Activated naive CD8-positive, alpha-beta T cell treated with anti-CD3 and anti-CD28 coated beads for 36 hours (primary cell): ENCODE results near the gene IBA57. TPM values are rescaled to one million over a fixed set of nuclear protein-coding genes. Genes with fewer than 3 reads are reported as not detected.

Experiments used
- DNase-seq: peaks from one replicate; pipeline ENCODE4 v3.0.0; 2021
- H3K27ac Mint-ChIP-seq: one replicate; pipeline ENCODE4 v1.8.0; 2022; ENCODE audit warnings: mild to moderate bottlenecking, moderate library complexity, mixed read lengths
- H3K27me3 Mint-ChIP-seq: one replicate; pipeline ENCODE4 v1.8.0; 2022; ENCODE audit warnings: mild to moderate bottlenecking, mixed read lengths
- H3K36me3 Mint-ChIP-seq: one replicate; pipeline ENCODE4 v1.8.0; 2021; ENCODE audit warnings: mild to moderate bottlenecking, mixed read lengths
- H3K4me1 Mint-ChIP-seq: one replicate; pipeline ENCODE4 v1.8.0; 2021; ENCODE audit warnings: mixed read lengths
- H3K4me3 Mint-ChIP-seq: one replicate; pipeline ENCODE4 v1.8.0; 2022; ENCODE audit warnings: mild to moderate bottlenecking, moderate library complexity, mixed read lengths
- H3K9me3 Mint-ChIP-seq: one replicate; pipeline ENCODE4 v1.8.0; 2022; ENCODE audit warnings: mixed read lengths
- total RNA-seq, 2 experiments: library from RNA; stranded (reverse); gene quantifications; one replicate each; pipeline ENCODE4 v1.2.3, GENCODE V29; 2021

IBA57 gene
- total RNA-seq, 2 experiments from 2014 or later, result 18.1 to 19.3 TPM

DNA sequence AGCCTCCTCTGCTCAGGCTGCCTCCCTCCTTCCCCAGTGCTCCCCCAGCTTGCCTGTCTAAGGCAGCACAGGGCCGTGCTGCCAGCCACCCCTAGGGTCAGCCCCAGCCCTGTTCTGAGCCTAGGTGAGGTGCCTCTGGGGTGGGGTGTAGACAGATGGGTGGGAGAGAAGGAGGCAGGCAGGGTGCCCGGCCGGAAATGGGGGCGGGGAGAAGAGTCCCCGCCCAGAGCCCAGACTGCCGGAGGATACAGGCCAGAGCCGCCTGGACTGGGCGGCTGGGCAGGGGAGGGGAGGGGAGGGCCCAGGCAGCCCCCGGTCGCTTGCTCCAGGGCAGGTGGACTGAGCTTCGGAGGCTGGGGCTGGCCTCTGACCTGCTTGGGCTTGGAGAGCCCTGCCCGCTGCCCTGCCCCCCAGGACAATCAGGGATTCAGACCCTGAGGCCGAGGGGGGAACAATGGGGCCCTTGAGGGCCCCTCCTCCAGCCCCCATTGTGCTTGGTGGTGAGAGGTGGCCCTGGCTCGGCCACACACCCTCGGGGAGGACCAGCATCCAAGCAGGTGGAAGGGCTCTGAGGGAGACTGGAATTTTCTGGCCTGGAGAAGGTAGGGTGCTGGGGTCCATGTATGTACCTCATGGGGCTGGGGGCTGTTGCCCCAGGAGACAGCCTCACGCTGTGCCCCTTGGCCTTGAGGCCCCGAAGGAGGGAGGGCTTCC is 16.0 kb upstream of the IBA57 start, which contains the start of gene GJC2:
GJC2 (plus strand) TSS at position 525 of the 714 bp plus-strand sequence. CDS start 7,829 bp downstream, outside the sequence.
- no peak for DNase-seq
- Mint-ChIP-seq H3K4me3 (no peak within 1 kb of the TSS), H3K27ac (no peak within 1 kb of the TSS), H3K4me1 (peaks cover 8% of the 10 kb centered on the region), H3K27me3 (no peaks in the 10 kb centered on the region), H3K9me3 (no peaks in the 10 kb centered on the region), H3K36me3 (no peaks in the 10 kb centered on the region)

DNA sequence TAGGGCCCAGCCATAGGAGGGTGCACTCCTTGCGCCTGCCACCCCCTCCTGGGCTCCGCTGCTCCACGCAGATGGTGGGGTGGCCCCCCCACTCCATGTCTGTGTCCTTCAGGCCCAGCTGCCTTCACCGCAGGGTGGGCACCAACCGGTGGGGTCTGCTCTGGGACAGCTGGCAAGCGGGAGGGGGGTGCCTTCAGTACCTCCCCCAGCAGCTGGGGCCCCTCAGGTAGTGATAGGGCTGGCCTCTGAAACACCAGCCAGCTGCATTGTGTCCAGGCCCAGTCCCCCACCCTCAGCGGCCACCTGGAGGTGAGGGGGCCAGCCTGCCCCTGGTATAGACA is 15.5 kb upstream of the IBA57 start:
- H3K27ac Mint-ChIP-seq, result no peak overlapping the region
- no peaks in the 10 kb centered on the region for H3K27me3 Mint-ChIP-seq
- no peaks in the 10 kb centered on the region for H3K9me3 Mint-ChIP-seq
- H3K36me3 Mint-ChIP-seq, result no peaks in the 10 kb centered on the region
- no peak overlapping the region for H3K4me3 Mint-ChIP-seq
- H3K4me1 Mint-ChIP-seq, result peaks cover 11% of the 10 kb centered on the region
- DNase-seq, result no peak

DNA sequence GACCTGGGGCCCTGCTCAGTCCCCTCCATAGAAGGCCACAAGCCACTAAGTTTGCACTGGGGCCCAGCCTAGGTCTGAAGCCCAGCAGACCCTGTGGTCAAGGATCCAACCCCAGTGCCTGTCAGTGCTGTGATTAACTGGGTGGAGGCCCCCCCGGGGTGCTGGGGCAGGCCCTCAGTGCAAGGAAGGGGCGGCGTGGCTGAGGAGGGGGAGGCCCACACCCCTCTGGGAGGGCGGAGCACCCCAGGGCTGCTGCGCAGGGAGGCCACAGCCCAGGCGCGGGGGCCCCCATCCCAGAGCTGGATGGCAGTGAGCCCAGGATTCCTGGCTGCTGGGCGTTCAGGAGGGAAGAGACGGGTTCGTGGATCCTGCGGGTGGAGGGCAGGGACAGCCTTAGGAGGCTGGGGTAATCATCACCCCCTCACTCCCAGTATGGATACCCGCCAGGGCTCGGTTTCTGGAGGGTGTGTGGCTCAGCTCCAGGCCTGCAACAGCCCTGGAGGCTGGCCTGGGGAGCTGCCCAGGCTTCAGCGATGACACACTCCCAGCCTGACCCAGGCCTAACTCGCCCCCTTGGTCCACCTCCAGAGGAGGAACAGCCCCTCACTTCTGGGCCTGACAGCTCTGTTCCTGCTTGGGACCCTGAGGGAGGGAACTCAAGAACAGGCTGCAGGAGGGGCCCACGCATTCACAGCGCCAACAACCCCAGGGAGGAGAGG is 15.0 kb upstream of the IBA57 start:
- no peak overlapping the region for H3K27ac Mint-ChIP-seq
- no peaks in the 10 kb centered on the region for H3K27me3 Mint-ChIP-seq
- no peaks in the 10 kb centered on the region for H3K9me3 Mint-ChIP-seq
- H3K36me3 Mint-ChIP-seq, result no peaks in the 10 kb centered on the region
- H3K4me3 Mint-ChIP-seq, result no peak overlapping the region
- H3K4me1 Mint-ChIP-seq, result peaks cover 14% of the 10 kb centered on the region
- DNase-seq, result no peak

DNA sequence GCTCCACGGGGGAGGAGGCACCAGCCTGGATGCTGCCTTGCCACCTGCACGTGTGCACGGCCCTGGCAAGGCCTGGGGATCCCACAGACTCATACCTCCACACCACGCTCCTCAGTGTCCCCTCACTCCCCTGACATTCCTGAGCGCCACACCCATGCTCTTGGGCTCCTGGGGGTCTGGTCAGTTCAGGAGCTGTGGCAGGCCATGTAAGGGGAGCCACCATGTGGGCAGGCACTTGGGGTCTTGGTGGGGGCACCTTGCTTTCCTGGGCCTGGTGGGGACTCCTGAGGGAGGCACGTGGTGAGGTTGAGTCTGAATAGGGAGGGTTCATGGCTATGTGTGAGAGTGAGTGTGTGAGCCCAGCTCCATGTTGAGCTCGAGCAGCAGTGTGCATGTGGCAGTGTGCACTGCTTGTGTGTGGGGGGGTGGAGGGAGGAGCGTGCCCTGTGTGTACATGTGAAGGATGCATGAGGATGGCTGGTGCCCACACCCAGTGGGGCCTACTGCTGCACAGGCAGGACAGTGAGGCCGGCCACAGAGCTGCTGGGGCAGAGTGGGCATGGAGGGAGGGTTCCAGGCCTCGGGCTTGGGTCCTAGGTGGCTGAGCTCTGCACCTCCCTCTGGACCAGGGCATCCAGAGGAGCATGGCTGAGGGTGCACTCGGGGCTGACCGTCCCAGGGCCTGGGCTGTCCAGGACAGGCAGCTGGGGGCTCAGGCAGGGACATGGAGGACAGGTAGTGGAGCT is 14.3 kb upstream of the IBA57 start:
- H3K36me3 Mint-ChIP-seq, result no peaks in the 10 kb centered on the region
- H3K4me3 Mint-ChIP-seq, result no peak overlapping the region
- H3K4me1 Mint-ChIP-seq, result peaks cover 18% of the 10 kb centered on the region
- no peaks in the 10 kb centered on the region for H3K27me3 Mint-ChIP-seq
- peak overlapping the region; percentile 21 for H3K27ac Mint-ChIP-seq
- no peak for DNase-seq
- no peaks in the 10 kb centered on the region for H3K9me3 Mint-ChIP-seq

DNA sequence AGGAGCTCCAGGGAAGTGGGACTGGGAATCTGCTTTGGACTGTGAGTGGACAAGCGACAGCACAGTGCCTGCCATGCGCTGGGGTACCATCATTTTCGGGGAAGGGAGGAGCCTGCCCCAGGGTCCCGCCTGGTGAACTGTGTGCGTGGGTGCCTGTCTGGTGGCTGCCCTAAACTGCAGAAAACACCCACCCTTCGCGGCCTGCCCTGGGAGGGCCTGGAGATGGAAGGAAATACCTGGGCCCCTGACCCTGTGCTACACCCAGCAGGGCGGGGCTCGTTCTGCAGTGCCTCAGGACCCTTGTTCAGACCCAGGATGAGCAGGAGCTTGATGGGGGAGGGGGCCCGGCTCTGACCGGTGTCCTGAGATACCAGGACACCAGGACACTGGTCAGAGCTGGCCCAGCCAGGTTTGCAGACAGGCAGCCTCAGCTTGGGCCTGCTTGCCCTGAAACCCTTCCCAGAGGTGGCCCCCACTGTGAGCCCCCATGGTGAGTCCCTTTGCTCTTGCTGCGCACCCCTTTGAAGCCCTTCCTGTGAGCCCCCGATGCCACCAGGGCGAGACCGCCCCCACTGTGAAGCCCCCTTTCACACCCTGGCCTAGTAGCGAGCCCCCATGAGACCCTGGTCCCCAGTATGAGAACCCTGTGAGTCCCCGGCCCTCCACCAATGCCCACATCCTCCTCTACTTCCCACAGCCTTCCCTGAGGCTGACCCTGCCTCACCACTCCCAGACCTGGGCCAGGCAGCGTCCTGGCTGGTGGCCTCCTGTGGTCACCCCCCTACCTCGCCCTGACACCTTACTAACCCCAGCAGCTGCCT is 13.3 kb upstream of the IBA57 start:
- Mint-ChIP-seq H3K4me3 (no peak overlapping the region), H3K36me3 (no peaks in the 10 kb centered on the region), H3K9me3 (no peaks in the 10 kb centered on the region), H3K27me3 (no peaks in the 10 kb centered on the region), H3K27ac (no peak overlapping the region), H3K4me1 (peaks cover 22% of the 10 kb centered on the region)
- DNase-seq, result no peak

DNA sequence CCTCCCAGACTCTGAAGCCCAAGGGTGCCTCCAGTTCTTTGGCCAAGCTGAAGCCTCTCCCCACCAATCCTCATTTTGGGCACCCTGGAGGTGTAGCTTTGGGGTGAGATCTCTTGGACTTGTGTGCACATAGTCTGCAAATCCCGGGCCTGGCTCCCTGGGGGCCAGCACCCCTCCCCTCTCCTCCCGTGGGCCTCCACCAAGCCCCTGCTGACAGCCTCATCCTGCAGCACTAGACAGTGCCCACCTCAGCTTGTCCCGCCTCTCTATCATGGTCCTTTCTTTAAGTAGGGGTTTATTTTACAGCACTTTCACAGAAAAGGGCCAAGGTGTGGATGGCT is 12.7 kb upstream of the IBA57 start:
- no peak for DNase-seq

DNA sequence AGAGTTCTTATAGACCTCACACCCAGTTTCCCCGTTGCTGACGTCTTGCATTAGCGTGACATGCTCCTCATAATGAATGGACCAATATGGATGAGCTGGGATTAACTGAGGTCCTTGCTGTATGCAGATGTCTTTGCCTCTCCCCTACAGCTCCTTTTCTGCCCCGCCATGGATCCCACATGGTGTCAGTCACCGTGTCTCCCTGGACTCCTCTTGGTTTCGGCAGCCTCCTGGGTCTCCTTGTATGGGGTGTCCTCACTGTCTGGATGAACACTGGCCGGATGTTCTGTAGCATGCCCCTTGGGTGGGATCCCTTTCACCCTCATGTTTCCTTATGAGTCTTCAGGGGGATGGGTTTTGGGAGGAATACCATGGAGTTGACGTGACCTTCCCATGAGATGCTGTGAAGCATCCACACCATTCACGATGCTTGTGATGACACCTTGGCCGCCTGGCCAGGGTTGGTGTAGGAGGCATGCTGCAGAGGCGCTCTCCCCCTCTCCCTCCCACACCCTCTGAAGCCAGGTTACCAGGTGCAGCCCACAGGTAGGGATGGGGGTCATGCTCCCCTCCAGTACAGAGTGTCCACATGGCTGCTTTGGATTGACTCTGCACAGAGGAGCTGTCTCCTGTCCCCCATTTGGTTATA is 11.5 kb upstream of the IBA57 start:
- H3K27me3 Mint-ChIP-seq, result no peaks in the 10 kb centered on the region
- H3K4me1 Mint-ChIP-seq, result peaks cover 23% of the 10 kb centered on the region
- H3K9me3 Mint-ChIP-seq, result no peaks in the 10 kb centered on the region
- H3K36me3 Mint-ChIP-seq, result no peaks in the 10 kb centered on the region
- no peak overlapping the region for H3K4me3 Mint-ChIP-seq
- peak overlapping the region; percentile 70 for H3K27ac Mint-ChIP-seq
- DNase-seq, result no peak

More for the DNA sequence above, 12.7 kb upstream of the IBA57 start:
- Mint-ChIP-seq H3K36me3 (no peaks in the 10 kb centered on the region), H3K27ac (no peak overlapping the region), H3K9me3 (no peaks in the 10 kb centered on the region), H3K27me3 (no peaks in the 10 kb centered on the region), H3K4me3 (no peak overlapping the region), H3K4me1 (peaks cover 23% of the 10 kb centered on the region)

DNA sequence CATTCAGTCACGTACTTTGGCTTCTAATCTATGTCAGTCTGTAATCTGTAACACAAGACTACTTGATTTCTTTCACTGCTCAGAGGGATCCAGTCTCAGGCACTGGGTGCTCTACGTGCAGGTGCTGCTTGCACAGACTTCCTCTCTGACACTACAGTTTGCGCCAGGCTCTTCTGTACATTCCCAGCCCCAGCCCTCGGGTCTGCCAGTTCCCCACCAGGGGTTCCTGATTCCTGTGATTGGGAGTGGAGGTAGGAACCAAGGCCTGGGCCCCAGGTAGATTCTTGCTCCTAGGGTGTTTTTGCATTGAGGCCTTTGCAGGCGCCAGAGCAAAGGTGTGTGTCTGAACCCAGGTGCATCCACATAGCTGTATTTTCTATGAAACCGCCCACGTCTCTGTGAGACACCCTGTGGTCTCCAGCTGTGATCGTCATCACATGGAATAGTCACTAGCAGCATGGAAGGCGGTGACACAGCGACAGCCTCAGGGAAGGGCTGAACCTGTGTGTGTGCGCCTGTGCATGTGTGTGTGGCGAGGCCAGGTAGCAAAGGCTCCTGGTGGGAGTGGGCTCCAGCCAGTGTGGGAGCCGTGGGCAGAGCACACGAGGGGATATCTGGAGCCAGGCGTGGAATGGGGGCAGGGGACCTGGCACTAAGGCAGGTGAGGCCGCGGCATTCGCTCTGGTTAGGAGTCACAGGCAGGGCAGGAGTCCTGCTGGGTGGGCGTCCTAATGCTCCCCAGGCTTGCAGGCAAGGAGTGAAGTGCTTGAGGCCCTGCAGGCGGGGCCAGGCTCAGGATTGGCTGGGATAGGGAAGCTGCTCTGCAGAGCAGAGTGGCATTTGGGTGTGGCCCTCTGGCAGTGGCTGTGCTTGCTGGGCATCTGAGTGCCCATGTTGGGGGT is 10.7 kb upstream of the IBA57 start:
- Mint-ChIP-seq H3K4me3 (no peak overlapping the region), H3K27me3 (no peaks in the 10 kb centered on the region), H3K27ac (peak overlapping the region; percentile 70), H3K36me3 (no peaks in the 10 kb centered on the region), H3K9me3 (no peaks in the 10 kb centered on the region), H3K4me1 (peaks cover 23% of the 10 kb centered on the region)
- peak; percentile 61 for DNase-seq

DNA sequence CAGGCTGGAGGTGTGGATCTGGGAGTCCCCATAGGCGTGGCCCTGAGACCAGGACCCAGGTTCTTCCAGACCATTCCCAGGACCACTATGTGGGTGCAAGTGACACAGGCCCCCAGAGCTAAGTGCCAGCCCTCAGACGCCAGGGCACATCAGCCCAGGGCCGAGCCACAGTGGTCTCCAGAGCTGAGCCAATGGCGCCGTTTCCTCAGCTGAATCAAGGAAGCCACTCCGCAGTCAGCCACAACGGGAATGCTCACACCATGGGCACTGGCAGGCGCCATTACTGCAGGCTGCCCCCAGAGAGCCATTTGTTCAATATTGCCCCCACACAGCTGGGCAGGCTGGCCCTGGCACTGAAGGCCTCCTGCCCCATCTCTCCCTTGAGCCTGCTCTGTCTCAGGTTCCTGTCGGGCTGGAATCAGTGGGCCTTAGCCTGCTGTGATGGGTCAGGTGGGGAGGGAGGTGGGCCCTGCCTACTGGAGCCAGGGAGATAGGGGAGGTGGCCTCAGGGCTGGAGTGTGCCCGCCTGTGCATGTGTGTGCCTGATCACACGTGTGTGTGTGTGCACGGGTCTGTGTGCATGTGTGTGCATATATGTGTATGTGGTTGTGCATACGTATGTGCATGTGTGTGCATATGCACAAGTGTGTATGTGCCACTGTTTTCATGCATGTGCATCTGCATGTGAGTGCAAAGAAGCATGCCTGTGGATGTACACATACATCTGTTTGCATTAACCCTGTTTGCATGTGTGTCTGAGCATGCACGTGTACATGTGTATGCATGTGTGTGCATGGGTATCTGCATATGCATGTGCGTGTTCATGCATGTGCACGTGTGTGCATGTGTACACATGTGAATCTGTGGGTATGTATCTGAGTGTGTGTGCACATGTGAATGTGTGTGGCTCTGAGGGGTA is 9.7 kb upstream of the IBA57 start:
- Mint-ChIP-seq H3K4me1 (peaks cover 23% of the 10 kb centered on the region), H3K36me3 (no peaks in the 10 kb centered on the region), H3K9me3 (no peaks in the 10 kb centered on the region), H3K27ac (no peak overlapping the region), H3K27me3 (no peaks in the 10 kb centered on the region), H3K4me3 (no peak overlapping the region)
- no peak for DNase-seq

DNA sequence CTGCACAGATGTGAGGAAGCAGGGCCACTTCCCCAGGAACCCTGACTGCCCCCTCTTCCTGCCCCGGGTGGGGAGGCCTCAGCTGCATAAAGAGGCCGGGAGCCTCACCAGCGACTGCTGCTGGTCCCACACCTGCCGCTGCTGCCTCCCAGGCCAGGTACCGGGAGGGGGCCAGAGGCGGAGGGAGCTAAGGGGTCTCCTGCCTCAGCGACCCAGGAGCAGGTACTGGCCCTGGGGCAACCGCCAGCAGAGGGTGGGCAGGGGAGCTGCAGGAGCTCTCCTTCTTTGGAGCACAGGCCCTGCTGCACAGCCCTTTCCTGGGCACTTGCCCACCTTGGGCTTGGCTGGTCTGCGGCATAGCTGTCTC is 9.1 kb upstream of the IBA57 start:
- peaks cover 26% of the 10 kb centered on the region for H3K4me1 Mint-ChIP-seq
- DNase-seq, result no peak
- H3K27me3 Mint-ChIP-seq, result no peaks in the 10 kb centered on the region
- H3K4me3 Mint-ChIP-seq, result no peak overlapping the region
- H3K36me3 Mint-ChIP-seq, result no peaks in the 10 kb centered on the region
- peak overlapping the region; percentile 83 for H3K27ac Mint-ChIP-seq
- no peaks in the 10 kb centered on the region for H3K9me3 Mint-ChIP-seq

DNA sequence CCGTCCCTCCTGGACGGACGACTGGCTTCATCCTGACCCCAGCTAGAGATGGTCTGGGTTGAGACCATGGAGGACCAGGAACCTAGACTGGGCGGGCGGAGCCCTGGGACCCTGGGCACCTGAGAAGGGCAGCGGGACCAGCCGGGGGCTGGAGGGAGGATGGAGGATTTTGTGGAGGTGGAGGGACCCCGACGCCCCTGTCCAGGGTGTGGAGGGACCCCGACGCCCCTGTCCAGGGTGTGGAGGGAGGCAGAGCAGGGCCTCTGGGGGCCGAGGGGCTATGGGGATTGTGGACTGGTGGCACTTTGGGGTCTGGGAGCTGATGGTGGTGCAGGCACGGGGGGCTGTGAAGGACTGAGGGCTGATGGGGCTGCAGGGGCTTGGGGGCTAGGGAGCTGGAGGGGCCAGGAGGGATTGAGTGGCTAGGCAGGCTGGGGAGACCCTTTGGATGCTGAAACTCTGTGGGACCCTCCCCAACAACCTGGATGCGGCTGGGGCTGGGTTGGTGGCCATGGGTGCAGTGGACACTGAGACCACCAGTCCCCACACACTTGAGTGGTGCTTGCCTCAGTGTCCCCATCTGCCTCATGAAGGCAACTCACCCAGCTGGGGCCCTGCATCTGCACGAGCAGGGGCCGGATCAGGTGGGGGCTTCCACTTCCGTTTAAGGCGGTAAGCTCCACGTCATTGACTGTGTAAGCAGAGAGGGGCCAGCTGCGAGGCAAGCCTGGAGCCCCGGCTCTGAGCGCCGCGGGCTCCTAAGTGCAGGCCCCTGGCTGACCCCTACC is 8.5 kb upstream of the IBA57 start:
- Mint-ChIP-seq H3K27me3 (no peaks in the 10 kb centered on the region), H3K4me3 (peak overlapping the region; percentile 55), H3K4me1 (peaks cover 31% of the 10 kb centered on the region), H3K36me3 (no peaks in the 10 kb centered on the region), H3K9me3 (no peaks in the 10 kb centered on the region), H3K27ac (peak overlapping the region; percentile 83)
- peak; percentile 46 for DNase-seq

DNA sequence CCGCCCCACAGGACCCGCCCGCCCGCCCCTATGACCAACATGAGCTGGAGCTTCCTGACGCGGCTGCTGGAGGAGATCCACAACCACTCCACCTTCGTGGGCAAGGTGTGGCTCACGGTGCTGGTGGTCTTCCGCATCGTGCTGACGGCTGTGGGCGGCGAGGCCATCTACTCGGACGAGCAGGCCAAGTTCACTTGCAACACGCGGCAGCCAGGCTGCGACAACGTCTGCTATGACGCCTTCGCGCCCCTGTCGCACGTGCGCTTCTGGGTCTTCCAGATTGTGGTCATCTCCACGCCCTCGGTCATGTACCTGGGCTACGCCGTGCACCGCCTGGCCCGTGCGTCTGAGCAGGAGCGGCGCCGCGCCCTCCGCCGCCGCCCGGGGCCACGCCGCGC is 7.9 kb upstream of the IBA57 start:
- no peak overlapping the region for H3K27ac Mint-ChIP-seq

More for the DNA sequence above, 7.9 kb upstream of the IBA57 start:
- Mint-ChIP-seq H3K4me3 (peak overlapping the region; percentile 25), H3K4me1 (peaks cover 36% of the 10 kb centered on the region), H3K36me3 (no peaks in the 10 kb centered on the region), H3K27me3 (no peaks in the 10 kb centered on the region), H3K9me3 (no peaks in the 10 kb centered on the region)
- no peak for DNase-seq
